ENCODE results near the gene WNT5A.

GRCh38 chr3:55484801-55485791 lies 2.0 kb downstream of the WNT5A start:
- TF ChIP-seq CTCF (IDR thresholded peaks at IDR 0.05) (peak in 1 of 2 donors; percentile 92), POLR2AphosphoS5 (IDR thresholded peaks at IDR 0.05) (no peak), POLR2A (IDR thresholded peaks at IDR 0.05) (no peak), EP300 (IDR thresholded peaks at IDR 0.05) (no peak)
